GM13976 (cell line): ENCODE results near the gene SUMF1.

ENCODE experiments used
- DNase-seq: peaks from one replicate; pipeline ENCODE4 v3.0.0; 2012; ENCODE audit warnings: low spot score
- in situ Hi-C: fragments of 300-500 bp; cut with MboI; formaldehyde crosslinking; loops from one replicate; pipeline ENCODE4 v1.12.0; 2022; ENCODE audit warnings: low sequenced_read_pairs, mixed read lengths, inconsistent platforms; ENCODE audit not compliant: unreplicated experiment
- TF ChIP-seq, protein P1 (sequence below): IDR thresholded peaks from 2 replicates; pipeline ENCODE4 v1.5.1; 2012; ENCODE audit warnings: borderline replicate concordance, mild to moderate bottlenecking; ENCODE audit not compliant: insufficient read depth; ENCODE audit errors: extremely low read depth, missing control alignments, control extremely low read depth

Gene SUMF1

GRCh38 chr3:4474683-4475490 is 7.8 kb upstream of the SUMF1 start:
- TF ChIP-seq, protein P1, sequence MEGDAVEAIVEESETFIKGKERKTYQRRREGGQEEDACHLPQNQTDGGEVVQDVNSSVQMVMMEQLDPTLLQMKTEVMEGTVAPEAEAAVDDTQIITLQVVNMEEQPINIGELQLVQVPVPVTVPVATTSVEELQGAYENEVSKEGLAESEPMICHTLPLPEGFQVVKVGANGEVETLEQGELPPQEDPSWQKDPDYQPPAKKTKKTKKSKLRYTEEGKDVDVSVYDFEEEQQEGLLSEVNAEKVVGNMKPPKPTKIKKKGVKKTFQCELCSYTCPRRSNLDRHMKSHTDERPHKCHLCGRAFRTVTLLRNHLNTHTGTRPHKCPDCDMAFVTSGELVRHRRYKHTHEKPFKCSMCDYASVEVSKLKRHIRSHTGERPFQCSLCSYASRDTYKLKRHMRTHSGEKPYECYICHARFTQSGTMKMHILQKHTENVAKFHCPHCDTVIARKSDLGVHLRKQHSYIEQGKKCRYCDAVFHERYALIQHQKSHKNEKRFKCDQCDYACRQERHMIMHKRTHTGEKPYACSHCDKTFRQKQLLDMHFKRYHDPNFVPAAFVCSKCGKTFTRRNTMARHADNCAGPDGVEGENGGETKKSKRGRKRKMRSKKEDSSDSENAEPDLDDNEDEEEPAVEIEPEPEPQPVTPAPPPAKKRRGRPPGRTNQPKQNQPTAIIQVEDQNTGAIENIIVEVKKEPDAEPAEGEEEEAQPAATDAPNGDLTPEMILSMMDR: no peak
- in situ Hi-C loops: no loop called here
- DNase-seq: peak; percentile 43

DNA sequence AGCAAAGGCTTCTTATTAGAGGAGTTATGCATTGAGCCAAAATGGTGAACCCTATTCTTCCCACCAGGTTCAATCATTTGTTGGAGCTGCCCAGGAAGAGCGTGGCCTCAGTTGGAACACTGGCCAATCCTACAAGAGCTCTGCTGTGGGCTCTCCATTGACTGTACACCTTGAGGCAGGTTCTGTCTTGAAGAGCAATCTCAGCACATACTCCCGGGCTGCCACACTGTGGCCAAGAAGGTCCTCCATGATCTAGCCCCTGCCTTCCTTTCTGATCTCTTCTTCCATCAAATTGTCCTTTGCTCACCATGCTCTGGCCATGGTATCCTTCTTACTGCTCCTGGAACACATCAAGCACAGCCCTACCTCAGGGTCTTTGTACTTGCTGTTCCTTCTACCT is 5.7 kb upstream of the SUMF1 start:
- in situ Hi-C loops: no loop called here
- TF ChIP-seq, protein P1: no peak
- DNase-seq: no peak

GRCh38 chr3:4472312-4472711 is 5.2 kb upstream of the SUMF1 start:
- DNase-seq: no peak
- TF ChIP-seq, protein P1: no peak
- in situ Hi-C loops: no loop called here

- TF ChIP-seq, protein P1: no peak
- in situ Hi-C loops: no loop called here
- no peak for DNase-seq
Measured at GRCh38 chr3:4471907-4472306, 4.8 kb upstream of the SUMF1 start.

DNA sequence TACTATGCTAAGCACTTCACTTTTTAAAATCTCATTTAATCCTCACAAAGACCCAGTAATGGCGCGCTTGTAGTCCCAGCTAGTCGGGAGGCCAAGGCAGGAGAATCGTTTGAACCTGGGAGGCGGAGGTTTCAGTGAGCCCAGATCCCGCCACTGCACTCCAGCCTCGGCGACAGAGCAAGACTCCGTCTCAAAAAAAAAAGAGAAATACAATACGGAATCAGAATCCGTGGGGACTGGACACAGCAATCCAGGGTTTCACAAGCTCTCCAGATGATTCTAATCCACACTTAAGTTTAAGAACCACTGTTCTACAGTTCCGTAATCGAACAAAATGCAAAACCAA is 426 bp upstream of the SUMF1 start:
- TF ChIP-seq, protein P1: no peak
- DNase-seq: no peak
- in situ Hi-C loops: no loop called here

DNA sequence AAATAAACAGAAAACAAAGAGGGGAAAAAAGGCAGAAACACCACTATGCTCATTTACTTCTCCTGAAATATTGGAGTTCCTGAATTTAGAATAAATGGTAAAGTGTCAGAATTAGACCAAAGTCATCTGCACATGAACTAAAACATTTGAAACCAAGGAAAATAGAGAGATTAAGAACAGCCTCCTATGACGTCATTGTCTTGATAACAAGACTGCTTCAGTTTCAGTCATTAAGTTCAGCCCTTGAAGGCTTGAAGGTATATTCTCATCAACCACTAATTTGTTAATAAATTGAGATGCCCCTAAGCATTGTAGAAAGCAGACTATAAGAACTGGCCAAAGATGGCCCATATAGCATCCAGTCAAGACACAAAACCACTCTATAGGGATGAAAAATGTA is 2.5 kb downstream of the SUMF1 start:
- DNase-seq: no peak
- in situ Hi-C loops: no loop called here
- TF ChIP-seq, protein P1: no peak
